Immature natural killer cell (primary cell): ENCODE measurements around the gene FIGLA. TPM values are rescaled to one million over a fixed set of nuclear protein-coding genes. Genes with fewer than 3 reads are reported as not detected.

Source experiments
- DNase-seq, 3 donors: peaks; one replicate each; pipeline ENCODE4 v3.0.0; 2022; ENCODE audit warnings: mixed read lengths in 1 of 3
- H3K27ac Mint-ChIP-seq, 6 donors: one replicate each; pipeline ENCODE4 v1.8.0; 2020; ENCODE audit warnings: mixed read lengths in 6 of 6, mild to moderate bottlenecking in 5 of 6, inconsistent platforms in 4 of 6, moderate library complexity in 3 of 6
- H3K27me3 Mint-ChIP-seq, 3 donors: one replicate each; pipeline ENCODE4 v1.8.0; 2020 to 2021; ENCODE audit warnings: low read depth in 3 of 3, mild to moderate bottlenecking in 3 of 3, mixed read lengths in 3 of 3, moderate library complexity in 3 of 3, inconsistent platforms in 1 of 3
- H3K36me3 Mint-ChIP-seq, 3 donors: one replicate each; pipeline ENCODE4 v1.8.0; 2020; ENCODE audit warnings: mixed read lengths in 3 of 3, inconsistent platforms in 2 of 3, mild to moderate bottlenecking in 2 of 3
- H3K4me1 Mint-ChIP-seq, 2 donors: one replicate each; pipeline ENCODE4 v1.8.0; 2020; ENCODE audit warnings: inconsistent platforms in 2 of 2, mild to moderate bottlenecking in 2 of 2, mixed read lengths in 2 of 2, moderate library complexity in 1 of 2
- H3K4me3 Mint-ChIP-seq, 5 donors: one replicate each; pipeline ENCODE4 v1.8.0; 2020; ENCODE audit warnings: mild to moderate bottlenecking in 5 of 5, mixed read lengths in 5 of 5, inconsistent platforms in 3 of 5, moderate library complexity in 3 of 5
- H3K9me3 Mint-ChIP-seq, 6 donors: one replicate each; pipeline ENCODE4 v1.8.0; 2020; ENCODE audit warnings: mild to moderate bottlenecking in 6 of 6, mixed read lengths in 6 of 6, inconsistent platforms in 4 of 6, moderate library complexity in 3 of 6
- polyA plus RNA-seq, 3 donors: library from polyadenylated mRNA; unstranded; fragments of 300-500 nt; fragmentation: Illumina TruSeq; gene quantifications; one replicate each; pipeline ENCODE4 v1.2.3, GENCODE V29; 2021

FIGLA gene
- polyA plus RNA-seq, 3 donors from 2014 or later, result 0.53 TPM; not detected in 2

DNA sequence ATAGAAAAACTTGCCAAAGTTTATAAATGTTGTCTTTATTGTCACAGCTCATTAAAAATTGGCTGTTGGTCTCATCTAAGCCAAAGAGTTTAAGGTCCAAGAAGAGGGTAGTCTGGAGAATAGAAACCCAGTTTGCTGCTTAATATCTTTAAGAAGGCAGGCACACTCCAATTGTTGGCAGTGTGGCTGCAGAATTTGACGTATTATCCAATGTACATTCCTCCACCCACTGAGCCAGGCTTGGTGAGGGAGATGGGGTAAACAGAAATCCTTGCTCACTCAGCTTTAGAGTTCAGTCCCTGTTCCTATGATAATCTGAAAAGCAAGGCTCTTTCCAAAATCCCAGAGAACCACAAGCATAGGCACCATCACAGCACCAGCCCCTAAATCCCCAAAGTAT is 11.8 kb downstream of the FIGLA start:
- no peak overlapping the region for H3K27ac Mint-ChIP-seq
- H3K9me3 Mint-ChIP-seq, result no peaks in the 10 kb centered on the region
- H3K27me3 Mint-ChIP-seq, result peaks cover 1 to 14% (median 11%) of the 10 kb centered on the region in 3 donors
- no peak overlapping the region for H3K4me3 Mint-ChIP-seq
- no peaks in the 10 kb centered on the region for H3K4me1 Mint-ChIP-seq
- H3K36me3 Mint-ChIP-seq, result no peaks in the 10 kb centered on the region
- no peak for DNase-seq

DNA sequence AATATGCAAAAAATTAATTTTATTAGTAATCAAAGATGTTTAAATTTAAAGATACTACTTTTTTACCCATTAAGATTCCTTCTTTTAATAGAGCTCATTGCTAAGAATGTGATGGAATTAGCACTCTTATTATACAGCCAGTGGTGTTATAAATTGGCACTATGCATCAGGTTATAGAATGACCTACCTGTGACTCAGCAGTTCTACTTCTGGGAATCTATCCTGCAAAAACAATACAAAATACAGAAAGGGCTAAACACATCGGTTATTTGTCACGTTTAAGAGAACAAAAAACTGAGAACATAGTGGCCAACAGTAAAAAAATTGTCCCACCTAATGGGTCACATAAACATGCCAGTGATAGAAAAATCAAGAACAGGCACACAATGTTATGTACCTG is 13.0 kb downstream of the FIGLA start:
- Mint-ChIP-seq H3K4me3 (no peak overlapping the region), H3K27ac (no peak overlapping the region), H3K27me3 (peaks cover 6 to 14% (median 14%) of the 10 kb centered on the region in 3 donors), H3K4me1 (no peaks in the 10 kb centered on the region), H3K9me3 (no peaks in the 10 kb centered on the region), H3K36me3 (no peaks in the 10 kb centered on the region)
- no peak for DNase-seq

DNA sequence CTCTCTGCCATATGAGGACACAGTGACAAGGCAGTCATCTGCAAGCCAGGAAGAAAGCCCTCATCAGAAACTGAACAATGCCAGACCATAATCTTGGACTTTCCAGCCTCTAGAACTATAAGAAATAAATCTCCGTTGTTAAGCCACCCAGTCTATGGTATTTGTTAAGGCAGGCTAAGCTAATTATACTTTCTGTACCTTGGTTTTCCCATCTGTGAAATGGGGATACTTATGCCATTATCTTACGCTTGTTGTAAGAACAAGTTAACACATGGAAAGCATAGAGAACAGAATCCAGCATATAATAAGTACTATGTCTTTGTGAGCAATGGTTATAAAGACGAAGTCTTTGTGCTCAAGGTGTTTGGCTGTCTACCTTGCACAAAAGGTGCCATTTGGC is 14.2 kb downstream of the FIGLA start:
- Mint-ChIP-seq H3K36me3 (no peaks in the 10 kb centered on the region), H3K27me3 (peaks cover 6 to 17% (median 16%) of the 10 kb centered on the region in 3 donors), H3K4me3 (no peak overlapping the region), H3K27ac (no peak overlapping the region), H3K4me1 (no peaks in the 10 kb centered on the region), H3K9me3 (no peaks in the 10 kb centered on the region)
- no peak for DNase-seq

GRCh38 chr2:70775141-70775540 is 15.3 kb downstream of the FIGLA start:
- H3K4me1 Mint-ChIP-seq, result no peaks in the 10 kb centered on the region
- no peaks in the 10 kb centered on the region for H3K9me3 Mint-ChIP-seq
- H3K36me3 Mint-ChIP-seq, result no peaks in the 10 kb centered on the region
- H3K27ac Mint-ChIP-seq, result no peak overlapping the region
- DNase-seq, result no peak
- H3K4me3 Mint-ChIP-seq, result no peak overlapping the region
- H3K27me3 Mint-ChIP-seq, result peaks cover 9 to 18% (median 15%) of the 10 kb centered on the region in 3 donors

GRCh38 chr2:70772486-70773155 is 17.8 kb downstream of the FIGLA start:
- no peak for DNase-seq
- peaks cover 12 to 27% (median 13%) of the 10 kb centered on the region in 3 donors for H3K27me3 Mint-ChIP-seq
- no peak overlapping the region for H3K27ac Mint-ChIP-seq
- peaks cover 5 to 8% of the 10 kb centered on the region in 2 donors for H3K4me1 Mint-ChIP-seq
- H3K4me3 Mint-ChIP-seq, result no peak overlapping the region
- no peaks in the 10 kb centered on the region for H3K9me3 Mint-ChIP-seq
- no peaks in the 10 kb centered on the region for H3K36me3 Mint-ChIP-seq

GRCh38 chr2:70771446-70771845 is 19.0 kb downstream of the FIGLA start:
- Mint-ChIP-seq H3K36me3 (no peaks in the 10 kb centered on the region), H3K27ac (no peak overlapping the region), H3K9me3 (no peaks in the 10 kb centered on the region), H3K27me3 (peaks cover 12 to 29% (median 16%) of the 10 kb centered on the region in 3 donors), H3K4me3 (no peak overlapping the region), H3K4me1 (peaks cover 12 to 13% of the 10 kb centered on the region in 2 donors)
- DNase-seq, result no peak

- Mint-ChIP-seq H3K4me3 (peak overlapping the region in 4 of 5 donors; percentile 31 to 72 (median 58)), H3K27me3 (peaks cover 13 to 27% (median 19%) of the 10 kb centered on the region in 3 donors), H3K36me3 (no peaks in the 10 kb centered on the region), H3K9me3 (no peaks in the 10 kb centered on the region), H3K27ac (no peak overlapping the region), H3K4me1 (peaks cover 15% of the 10 kb centered on the region in 2 donors)
- DNase-seq, result no peak
Observed at GRCh38 chr2:70769450-70769849, 21.0 kb downstream of the FIGLA start.

- no peaks in the 10 kb centered on the region for H3K36me3 Mint-ChIP-seq
- no peak for DNase-seq
- H3K27me3 Mint-ChIP-seq, result peaks cover 13 to 30% (median 22%) of the 10 kb centered on the region in 3 donors
- peak overlapping the region; percentile 62 to 72 (median 69) for H3K4me3 Mint-ChIP-seq
- peak overlapping the region in 1 of 6 donors; percentile 17 for H3K27ac Mint-ChIP-seq
- H3K4me1 Mint-ChIP-seq, result peaks cover 15% of the 10 kb centered on the region in 2 donors
- H3K9me3 Mint-ChIP-seq, result no peaks in the 10 kb centered on the region
Observed at GRCh38 chr2:70768590-70769085, 21.8 kb downstream of the FIGLA start.

DNA sequence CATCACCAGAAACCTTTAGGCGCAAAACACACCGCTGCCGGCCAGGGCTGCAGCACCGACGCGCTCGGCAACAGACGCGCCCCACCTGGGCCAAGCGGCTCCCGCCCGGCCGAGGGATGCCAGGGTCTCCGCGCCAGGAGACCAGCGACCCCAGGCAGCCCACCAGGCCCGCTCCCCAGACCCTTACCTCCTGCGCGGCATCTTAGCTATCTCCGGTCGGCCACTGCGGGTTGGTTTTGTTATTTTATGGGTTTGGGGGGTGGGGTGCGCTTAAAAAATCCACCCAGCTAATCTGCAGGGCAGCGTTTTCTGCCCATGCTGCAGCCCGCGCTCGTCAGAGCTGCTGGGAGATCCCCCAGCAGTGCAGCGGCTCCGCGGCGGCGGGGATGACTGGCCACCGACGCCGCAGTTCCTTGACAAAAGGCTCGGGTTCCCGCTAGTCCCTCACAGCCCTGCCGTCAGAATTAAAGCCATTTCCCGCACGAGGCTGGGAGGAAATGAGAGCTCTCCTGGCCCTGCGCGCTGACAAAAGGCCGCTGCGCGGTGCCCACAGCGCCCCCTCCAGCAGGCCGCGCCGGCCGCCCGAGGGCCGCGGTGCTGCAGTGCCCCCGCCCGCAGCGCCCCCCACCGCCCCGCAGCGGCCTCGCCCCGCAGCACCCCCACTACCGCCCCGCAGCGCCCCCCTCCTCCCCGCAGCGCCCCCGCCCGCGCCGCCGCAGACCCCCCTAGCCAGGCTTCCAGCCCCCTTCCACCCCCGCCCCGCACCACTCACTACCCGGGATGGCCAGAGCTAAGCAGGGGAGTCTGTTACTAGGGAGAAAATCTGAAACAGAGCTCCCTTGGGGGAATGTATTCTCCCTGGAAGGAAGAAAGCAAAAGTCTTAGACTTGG is 22.5 kb downstream of the FIGLA start, which contains the start of gene ADD2:
Gene ADD2, minus strand, starts transcription at position 502 of the 891 bp plus-strand sequence. CDS start 61,792 bp downstream, outside the sequence.
- Mint-ChIP-seq H3K4me3 (peak within 1 kb of the TSS; percentile 69 to 89 (median 81)), H3K36me3 (no peaks in the 10 kb centered on the region), H3K4me1 (peaks cover 15% of the 10 kb centered on the region in 2 donors), H3K27ac (peak within 1 kb of the TSS in 1 of 6 donors; percentile 17), H3K9me3 (no peaks in the 10 kb centered on the region), H3K27me3 (peaks cover 16 to 30% (median 20%) of the 10 kb centered on the region in 3 donors)
- peak; percentile 22 to 36 (median 23) for DNase-seq

- Mint-ChIP-seq H3K27me3 (peaks cover 12 to 30% (median 21%) of the 10 kb centered on the region in 3 donors), H3K9me3 (no peaks in the 10 kb centered on the region), H3K4me1 (peaks cover 15% of the 10 kb centered on the region in 2 donors), H3K36me3 (no peaks in the 10 kb centered on the region), H3K27ac (no peak overlapping the region), H3K4me3 (peak overlapping the region; percentile 53 to 89 (median 76))
- DNase-seq, result no peak
Observed at GRCh38 chr2:70767079-70767698, 23.3 kb downstream of the FIGLA start.

- peaks cover 12 to 30% (median 19%) of the 10 kb centered on the region in 3 donors for H3K27me3 Mint-ChIP-seq
- no peaks in the 10 kb centered on the region for H3K9me3 Mint-ChIP-seq
- H3K4me1 Mint-ChIP-seq, result peaks cover 15% of the 10 kb centered on the region in 2 donors
- no peak overlapping the region for H3K27ac Mint-ChIP-seq
- no peak for DNase-seq
- H3K4me3 Mint-ChIP-seq, result peak overlapping the region; percentile 53 to 89 (median 76)
- H3K36me3 Mint-ChIP-seq, result no peaks in the 10 kb centered on the region
Observed at GRCh38 chr2:70766357-70767078, 23.9 kb downstream of the FIGLA start.

- no peak for DNase-seq
- H3K4me3 Mint-ChIP-seq, result no peak overlapping the region
- H3K4me1 Mint-ChIP-seq, result peaks cover 15% of the 10 kb centered on the region in 2 donors
- H3K27ac Mint-ChIP-seq, result no peak overlapping the region
- no peaks in the 10 kb centered on the region for H3K9me3 Mint-ChIP-seq
- H3K27me3 Mint-ChIP-seq, result peaks cover 10 to 28% (median 17%) of the 10 kb centered on the region in 3 donors
- no peaks in the 10 kb centered on the region for H3K36me3 Mint-ChIP-seq
Observed at GRCh38 chr2:70765507-70765906, 24.9 kb downstream of the FIGLA start.

DNA sequence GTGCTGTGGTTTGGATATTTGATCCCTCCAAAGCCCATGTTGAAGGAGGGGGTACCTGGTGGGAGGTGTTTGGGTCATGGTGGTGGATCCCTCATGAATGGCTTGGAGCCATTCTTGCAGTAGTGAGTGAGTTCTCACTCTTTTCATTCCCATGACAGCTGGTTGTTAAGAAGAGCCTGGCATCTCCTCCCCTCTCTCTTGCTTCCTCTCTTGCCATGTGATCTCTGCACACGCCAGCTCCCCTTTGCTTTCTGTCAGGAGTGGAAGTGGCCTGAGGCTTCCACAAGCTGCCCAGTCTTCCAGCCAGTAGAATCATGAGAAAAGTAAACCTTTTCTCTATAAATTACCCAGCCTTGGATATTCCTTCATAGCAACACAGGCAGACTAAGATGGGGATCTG is 31.0 kb downstream of the FIGLA start:
- Mint-ChIP-seq H3K9me3 (peaks cover 0 to 2% (median 0%) of the 10 kb centered on the region in 6 donors), H3K4me1 (no peaks in the 10 kb centered on the region), H3K27me3 (peaks cover 5 to 22% (median 13%) of the 10 kb centered on the region in 3 donors), H3K36me3 (no peaks in the 10 kb centered on the region), H3K27ac (no peak overlapping the region), H3K4me3 (no peak overlapping the region)
- DNase-seq, result no peak
